LNCAP (cell line): ENCODE measurements around the gene TNK2.

ENCODE experiments used
- CTCF ChIP-seq: fragments of 450-650 bp; IDR thresholded peaks from 2 replicates; pipeline ENCODE4 v1.5.1; 2017; ENCODE audit warnings: mild to moderate bottlenecking

The TNK2 gene

GRCh38 chr3:195916991-195917390 lies 8.6 kb upstream of the TNK2 start:
- no peak for TF ChIP-seq CTCF

- TF ChIP-seq CTCF = no peak
Measured at GRCh38 chr3:195916291-195916690, 7.9 kb upstream of the TNK2 start.

- peak; percentile 95 for TF ChIP-seq CTCF
Measured at GRCh38 chr3:195914648-195915473, 6.5 kb upstream of the TNK2 start.

- TF ChIP-seq CTCF = no peak
Measured at GRCh38 chr3:195913382-195913781, 5.0 kb upstream of the TNK2 start.

- no peak for TF ChIP-seq CTCF
Measured at GRCh38 chr3:195911946-195912270, 3.6 kb upstream of the TNK2 start.

GRCh38 chr3:195911041-195911945 lies 2.9 kb upstream of the TNK2 start:
- no peak for TF ChIP-seq CTCF

GRCh38 chr3:195910499-195910845 lies 2.1 kb upstream of the TNK2 start:
- no peak for TF ChIP-seq CTCF
